ENCODE data around the gene BACE1-AS.
"Not testable (repeated sequence)": the region's sequence is repeated elsewhere in the genome, so short reads cannot be mapped to it uniquely, and the experiment has no call there.

The BACE1-AS gene

GRCh38 chr11:117313828-117314768 lies 23.0 kb downstream of the BACE1-AS start:
- no peak for TF ChIP-seq CTCF (IDR thresholded peaks at IDR 0.05; ENCODE audit: extremely low read depth, missing control alignments)
- DNase-seq (ENCODE audit: low spot score), result no peak

GRCh38 chr11:117314840-117315239 lies 23.7 kb downstream of the BACE1-AS start:
- TF ChIP-seq CTCF (IDR thresholded peaks at IDR 0.05; ENCODE audit: extremely low read depth, missing control alignments), result no peak
- no peak for DNase-seq (ENCODE audit: low spot score)

- peak; percentile 61 for DNase-seq (ENCODE audit: low spot score)
- TF ChIP-seq CTCF (IDR thresholded peaks at IDR 0.05; ENCODE audit: extremely low read depth, missing control alignments), result no peak
Measured at GRCh38 chr11:117315285-117316196, 24.4 kb downstream of the BACE1-AS start.

GRCh38 chr11:117316197-117316961 lies 25.2 kb downstream of the BACE1-AS start, which contains the start of gene BACE1:
BACE1 (minus strand) TSS chr11:117316256; CDS start chr11:117315795, 461 bp downstream.
- no peak for TF ChIP-seq CTCF (IDR thresholded peaks at IDR 0.05; ENCODE audit: extremely low read depth, missing control alignments)
- DNase-seq (ENCODE audit: low spot score), result peak; percentile 54

- TF ChIP-seq CTCF (IDR thresholded peaks at IDR 0.05; ENCODE audit: extremely low read depth, missing control alignments), result no peak
- no peak for DNase-seq (ENCODE audit: low spot score)
Measured at GRCh38 chr11:117318738-117319137, 27.6 kb downstream of the BACE1-AS start.

GRCh38 chr11:117319214-117319840 lies 28.2 kb downstream of the BACE1-AS start:
- no peak for TF ChIP-seq CTCF (IDR thresholded peaks at IDR 0.05; ENCODE audit: extremely low read depth, missing control alignments)
- no peak for DNase-seq (ENCODE audit: low spot score)

- not testable (repeated sequence) for DNase-seq (ENCODE audit: low spot score)
Measured at GRCh38 chr11:117327255-117327566, 36.1 kb downstream of the BACE1-AS start.
